ENCODE results near the gene PKP2.

GRCh38 chr12:32896432-32897280 lies at the start of gene PKP2:
- TF ChIP-seq CTCF (IDR thresholded peaks at IDR 0.05; ENCODE audit: low read depth, low read length), result no peak
- no peak for TF ChIP-seq EZH2phosphoT487 (IDR thresholded peaks at IDR 0.05; ENCODE audit: low read depth)

All from OCI-LY3 (cell line).